Sigmoid colon (tissue), 4 donors: ENCODE data around the gene RHCE.

Experiments used
- CTCF ChIP-seq, 4 experiments: fragments of 450-650 bp in 3 of 4; fragments of 200-600 bp in 1 of 4; IDR thresholded peaks; one replicate each; pipeline ENCODE4 v1.5.1; 2016 to 2019; ENCODE audit warnings: antibody characterized with exemption in 4 of 4, mild to moderate bottlenecking in 3 of 4, moderate library complexity in 2 of 4
- POLR2A ChIP-seq, 2 donors: fragments of 450-650 bp; IDR thresholded peaks; one replicate each; pipeline ENCODE4 v1.6.1; 2016; ENCODE audit warnings: antibody characterized with exemption in 2 of 2, mild to moderate bottlenecking in 2 of 2, moderate library complexity in 2 of 2
- POLR2AphosphoS5 ChIP-seq, 4 donors: sonication (generic); formaldehyde crosslinking; IDR thresholded peaks; one replicate each; pipeline ENCODE4 v1.6.1; 2017; ENCODE audit warnings: antibody characterized with exemption in 4 of 4

- TF ChIP-seq CTCF (IDR thresholded peaks at IDR 0.05) (no peak), POLR2AphosphoS5 (IDR thresholded peaks at IDR 0.05) (no peak), POLR2A (IDR thresholded peaks at IDR 0.05) (no peak)
Observed at GRCh38 chr1:25343872-25344271, 76.8 kb downstream of the RHCE start.
